Esophagus muscularis mucosa (tissue), 4 donors: ENCODE data around the gene ARSK. TPM values are rescaled to one million over a fixed set of nuclear protein-coding genes. Genes with fewer than 3 reads are reported as not detected.
"Not testable (repeated sequence)": the region's sequence is repeated elsewhere in the genome, so short reads cannot be mapped to it uniquely, and the experiment has no call there.

Experiments used
- DNase-seq: peaks from one replicate; pipeline ENCODE4 v3.0.0-alpha.2; 2017; ENCODE audit errors: extremely low spot score
- H3K27ac ChIP-seq, 4 donors: fragments of 200-600 bp; sonication (generic); replicated peaks in 1 of 4; 1 replicate in 3 of 4; 2 replicates in 1 of 4; pipeline ENCODE4 v1.5.1; 2016 to 2019; ENCODE audit warnings: mild to moderate bottlenecking in 1 of 4
- H3K27me3 ChIP-seq, 4 donors: fragments of 200-600 bp; sonication (generic); one replicate each; pipeline versions ENCODE4 v1.5.1 to v1.6.0; 2016 to 2019
- H3K36me3 ChIP-seq, 4 donors: fragments of 200-600 bp; sonication (generic); one replicate each; pipeline ENCODE4 v1.5.1; 2016 to 2019
- H3K4me1 ChIP-seq, 4 donors: fragments of 200-600 bp; sonication (generic); one replicate each; pipeline ENCODE4 v1.5.1; 2016 to 2019
- H3K4me3 ChIP-seq, 4 donors: fragments of 200-600 bp; sonication (generic); 1 replicate in 2 of 4; 2 replicates in 2 of 4; pipeline ENCODE4 v1.5.1; 2016 to 2019; ENCODE audit warnings: mild to moderate bottlenecking in 4 of 4, moderate library complexity in 1 of 4
- H3K9me3 ChIP-seq, 4 donors: fragments of 200-600 bp; sonication (generic); 1 replicate in 3 of 4; 2 replicates in 1 of 4; pipeline ENCODE4 v1.5.1; 2016 to 2019
- CTCF ChIP-seq, 3 experiments: fragments of 200-600 bp in 2 of 3; fragments of 450-650 bp in 1 of 3; sonication (generic) in 2 of 3; IDR thresholded peaks; one replicate each; pipeline ENCODE4 v1.5.1; 2017 to 2019; ENCODE audit warnings: antibody characterized with exemption in 3 of 3, mild to moderate bottlenecking in 2 of 3, moderate library complexity in 1 of 3
- EP300 ChIP-seq: sonication (generic); formaldehyde crosslinking; IDR thresholded peaks from one replicate; pipeline ENCODE4 v1.6.1; 2017; ENCODE audit warnings: antibody characterized with exemption
- POLR2A ChIP-seq: fragments of 450-650 bp; IDR thresholded peaks from one replicate; pipeline ENCODE4 v1.6.1; 2017; ENCODE audit warnings: antibody characterized with exemption, moderate library complexity, mild to moderate bottlenecking, low read depth
- POLR2AphosphoS5 ChIP-seq, 2 donors: sonication (generic); formaldehyde crosslinking; IDR thresholded peaks; one replicate each; pipeline ENCODE4 v1.6.1; 2017; ENCODE audit warnings: antibody characterized with exemption in 2 of 2
- WGBS: methylation state at CpG from one replicate; pipeline ENCODE4 v1.1.5; 2018; 5-methylcytosine and 5-hydroxymethylcytosine counted together
- intact Hi-C: fragments of 100-400 bp; cut with DNase I; formaldehyde crosslinking; loops from one replicate; pipeline ENCODE4 v1.15.1; 2023
- total RNA-seq, 4 donors: library from RNA; depleted of rRNA; stranded (reverse); fragments of >200 nt; gene quantifications; one replicate each; pipeline versions ENCODE4 v1.1.0 to v1.2.1, GENCODE V29; 2016

The ARSK gene
- total RNA-seq, 4 donors from 2014 or later, result 5.0 to 7.3 (median 6.7) TPM

DNA sequence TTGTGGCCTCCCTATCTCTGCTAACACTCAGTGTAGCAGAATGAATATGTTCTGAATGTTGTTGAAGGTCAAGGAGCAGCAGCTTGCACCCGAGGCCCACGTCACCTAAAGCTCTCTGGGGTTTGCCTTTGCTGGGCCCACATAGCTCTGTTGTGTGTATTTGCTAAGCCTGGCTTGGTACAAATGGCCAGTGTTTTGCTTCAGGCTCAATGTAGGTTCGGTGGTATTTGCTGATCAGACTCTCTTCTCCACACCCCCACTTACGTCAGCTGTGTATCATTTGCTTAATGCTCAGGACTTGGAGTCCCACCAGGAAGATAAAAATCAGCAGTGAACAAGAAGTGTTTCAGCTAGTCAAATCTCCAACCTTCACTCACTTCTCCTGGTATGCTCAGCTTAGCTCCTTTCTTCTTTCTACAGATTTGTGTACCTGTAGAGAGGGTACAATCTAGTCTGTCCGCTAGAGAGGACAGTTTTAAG lies 86.9 kb downstream of the ARSK start:
- no peak for DNase-seq
- intact Hi-C loops, result loop anchor here (5.0 to 10.0 kb wide), 3 partner anchors 141 to 961 kb away; no protein-coding TSS in a partner anchor
- H3K27me3 ChIP-seq, result no peaks in the 10 kb centered on the region
- H3K4me3 ChIP-seq, result no peak overlapping the region
- H3K4me1 ChIP-seq, result peaks cover 0 to 8% (median 7%) of the 10 kb centered on the region in 4 donors
- no peak for TF ChIP-seq EP300
- no peak for TF ChIP-seq CTCF (IDR thresholded peaks at IDR 0.05)
- peak; percentile 51 to 55 for TF ChIP-seq POLR2AphosphoS5 (IDR thresholded peaks at IDR 0.05)
- TF ChIP-seq POLR2A, result no peak
- H3K9me3 ChIP-seq, result no peaks in the 10 kb centered on the region
- WGBS, result 78% methylated on average over 5 of the region's 5 CpGs
- H3K27ac ChIP-seq, result peak overlapping the region in 2 of 4 donors; percentile 24 to 33
- no peaks in the 10 kb centered on the region for H3K36me3 ChIP-seq

- H3K27me3 ChIP-seq, result no peaks in the 10 kb centered on the region
- no peak overlapping the region for H3K27ac ChIP-seq
- no peak overlapping the region for H3K4me3 ChIP-seq
- TF ChIP-seq CTCF (IDR thresholded peaks at IDR 0.05) (no peak), EP300 (no peak), POLR2A (no peak), POLR2AphosphoS5 (IDR thresholded peaks at IDR 0.05) (no peak)
- H3K9me3 ChIP-seq, result no peaks in the 10 kb centered on the region
- peaks cover 10 to 20% (median 18%) of the 10 kb centered on the region in 4 donors for H3K4me1 ChIP-seq
- H3K36me3 ChIP-seq, result no peaks in the 10 kb centered on the region
- intact Hi-C loops, result loop anchor here (5.0 to 10.0 kb wide), 3 partner anchors 139 to 959 kb away; no protein-coding TSS in a partner anchor
- DNase-seq, result no peak
- WGBS, result 91% methylated on average over 7 of the region's 7 CpGs
Observed at GRCh38 chr5:95643152-95643551, 88.3 kb downstream of the ARSK start.

GRCh38 chr5:95644351-95645042 lies 89.6 kb downstream of the ARSK start:
- Histone ChIP-seq H3K4me3 (no peak overlapping the region), H3K4me1 (peaks cover 10 to 20% (median 18%) of the 10 kb centered on the region in 4 donors), H3K27me3 (no peaks in the 10 kb centered on the region), H3K36me3 (no peaks in the 10 kb centered on the region), H3K27ac (peak overlapping the region; percentile 93 to 97 (median 96)), H3K9me3 (no peaks in the 10 kb centered on the region)
- intact Hi-C loops, result loop anchor here (2.0 to 10.0 kb wide), 5 partner anchors 88 to 958 kb away; partner anchors contain the start of gene RHOBTB3
- no peak for DNase-seq
- WGBS, result 13% methylated on average over 4 of the region's 4 CpGs
- TF ChIP-seq POLR2AphosphoS5 (IDR thresholded peaks at IDR 0.05) (peak; percentile 5 to 20), CTCF (IDR thresholded peaks at IDR 0.05) (peak; percentile 75 to 81 (median 76)), EP300 (no peak), POLR2A (no peak)

- peaks cover 10 to 20% (median 18%) of the 10 kb centered on the region in 4 donors for H3K4me1 ChIP-seq
- H3K9me3 ChIP-seq, H3K27me3 ChIP-seq, DNase-seq, H3K36me3 ChIP-seq: not testable (repeated sequence)
- intact Hi-C loops, result loop anchor here (5.0 to 10.0 kb wide), 2 partner anchors 86 to 689 kb away; partner anchors contain the start of gene RHOBTB3
- H3K27ac ChIP-seq, result peak overlapping the region; percentile 93 to 97 (median 96)
- H3K4me3 ChIP-seq, result peak overlapping the region; percentile 56 to 70 (median 64)
- WGBS, result 90% methylated on average over 17 of the region's 17 CpGs
Observed at GRCh38 chr5:95646226-95646568, 91.3 kb downstream of the ARSK start.
